C4-2B (cell line): ENCODE results near the gene TNPO2.

Experiments
- CTCF ChIP-seq: fragments of 450-650 bp; conservative IDR thresholded peaks from 2 replicates; pipeline ENCODE4 v1.5.1; 2017; ENCODE audit warnings: mild to moderate bottlenecking
- ZFX ChIP-seq: fragments of 450-650 bp; IDR thresholded peaks from 2 replicates; pipeline ENCODE4 v1.6.1; 2017

GRCh38 chr19:12766051-12766521, 42.4 kb upstream of the TNPO2 start:
- TF ChIP-seq CTCF = no peak; the same call in 1 of the 2 replicates
- TF ChIP-seq ZFX = no peak
